Lower leg skin (tissue), 3 donors: ENCODE results near the gene MYO9B.

Experiments used
- POLR2A ChIP-seq, 2 donors: fragments of 450-650 bp; IDR thresholded peaks; one replicate each; pipeline ENCODE4 v1.6.1; 2016 to 2017; ENCODE audit warnings: antibody characterized with exemption in 2 of 2, mild to moderate bottlenecking in 1 of 2, moderate library complexity in 1 of 2
- TF ChIP-seq, protein P1 (sequence below), 3 donors: fragments of 450-650 bp; IDR thresholded peaks; one replicate each; pipeline ENCODE4 v1.5.1; 2016; ENCODE audit warnings: antibody characterized with exemption in 3 of 3, mild to moderate bottlenecking in 3 of 3, moderate library complexity in 2 of 3

DNA sequence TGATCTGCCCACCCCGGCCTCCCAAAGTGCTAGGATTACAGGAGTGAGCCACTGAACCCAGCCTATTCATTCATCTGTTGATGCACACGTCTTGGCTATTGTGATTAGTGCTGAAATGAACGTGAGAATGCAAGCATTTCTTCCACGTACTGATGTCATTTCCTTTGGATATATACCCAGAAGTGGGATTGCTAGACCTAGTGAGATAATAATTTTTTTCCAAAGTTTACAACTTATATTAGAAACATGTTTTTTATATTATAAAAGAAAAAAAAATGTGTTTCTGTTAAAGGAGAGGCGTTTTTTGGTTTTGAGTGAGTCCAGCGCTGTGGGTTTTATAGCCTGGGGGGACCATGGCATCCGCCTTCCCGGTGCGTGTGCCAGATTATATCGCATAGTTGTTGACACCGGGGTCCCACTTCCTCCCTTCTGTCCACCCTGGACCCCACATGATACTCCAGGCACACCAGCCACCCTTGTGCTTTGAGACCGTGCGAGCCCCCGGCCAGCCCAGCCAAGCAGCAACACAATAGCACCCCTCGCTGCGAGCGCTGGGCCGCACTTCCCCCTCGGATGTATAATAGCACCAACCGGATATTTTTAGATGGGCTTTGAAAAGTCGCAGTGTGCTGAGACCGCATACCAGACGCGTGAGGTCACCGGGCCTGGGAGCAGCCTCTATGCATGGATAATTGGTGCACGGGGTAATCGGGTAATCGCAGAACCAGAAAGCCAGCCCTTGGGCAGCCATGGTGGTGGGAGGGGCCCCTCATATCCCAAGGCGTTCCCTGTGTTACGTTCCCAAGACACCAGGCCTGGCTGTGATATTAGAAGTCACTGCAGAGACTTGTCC, 59.6 kb downstream of the MYO9B start:
- TF ChIP-seq, protein P1, sequence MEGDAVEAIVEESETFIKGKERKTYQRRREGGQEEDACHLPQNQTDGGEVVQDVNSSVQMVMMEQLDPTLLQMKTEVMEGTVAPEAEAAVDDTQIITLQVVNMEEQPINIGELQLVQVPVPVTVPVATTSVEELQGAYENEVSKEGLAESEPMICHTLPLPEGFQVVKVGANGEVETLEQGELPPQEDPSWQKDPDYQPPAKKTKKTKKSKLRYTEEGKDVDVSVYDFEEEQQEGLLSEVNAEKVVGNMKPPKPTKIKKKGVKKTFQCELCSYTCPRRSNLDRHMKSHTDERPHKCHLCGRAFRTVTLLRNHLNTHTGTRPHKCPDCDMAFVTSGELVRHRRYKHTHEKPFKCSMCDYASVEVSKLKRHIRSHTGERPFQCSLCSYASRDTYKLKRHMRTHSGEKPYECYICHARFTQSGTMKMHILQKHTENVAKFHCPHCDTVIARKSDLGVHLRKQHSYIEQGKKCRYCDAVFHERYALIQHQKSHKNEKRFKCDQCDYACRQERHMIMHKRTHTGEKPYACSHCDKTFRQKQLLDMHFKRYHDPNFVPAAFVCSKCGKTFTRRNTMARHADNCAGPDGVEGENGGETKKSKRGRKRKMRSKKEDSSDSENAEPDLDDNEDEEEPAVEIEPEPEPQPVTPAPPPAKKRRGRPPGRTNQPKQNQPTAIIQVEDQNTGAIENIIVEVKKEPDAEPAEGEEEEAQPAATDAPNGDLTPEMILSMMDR (IDR thresholded peaks at IDR 0.05): no peak
- no peak for TF ChIP-seq POLR2A (IDR thresholded peaks at IDR 0.05)
